GM12878 (cell line): ENCODE data around the gene TP63. TPM values are rescaled to one million over a fixed set of nuclear protein-coding genes. Genes with fewer than 3 reads are reported as not detected.
A peak's percentile ranks its signal among the peaks of the same experiment; 100 is the strongest.

ENCODE experiments used
- ATAC-seq: fragments of 200-7000 bp; cut with Tn5 transposase; 3 replicates; pipeline ENCODE4 v1.9.1; 2020; ENCODE audit warnings: mild to moderate bottlenecking, moderate library complexity
- BruUV-seq: library from RNA; stranded (reverse); fragments of 400-500 nt; replicated peaks from 2 replicates; lab custom pipeline; 2021; lab: Mats Ljungman, UMichigan
- CTCF ChIA-PET: fragments of 300-600 bp; sonication (Branson Sonifier 250); formaldehyde crosslinking; extraction: SDS; loops from one replicate; lab custom pipeline; 2021; ENCODE audit warnings: inconsistent platforms; lab: Yijun Ruan, JAX
- POLR2A ChIA-PET: fragments of 350-600 bp; formaldehyde crosslinking; extraction: SDS; loops from one replicate; lab custom pipeline; 2021; ENCODE audit warnings: inconsistent platforms; lab: Charles Lee
- RAD21 ChIA-PET: fragments of 300-600 bp; sonication (Branson Sonifier 250); formaldehyde crosslinking; loops from one replicate; lab custom pipeline; 2023; ENCODE audit warnings: antibody characterized with exemption; ENCODE audit not compliant: unreplicated experiment; lab: Charles Lee
- SMC1A ChIA-PET: fragments of 300-600 bp; sonication (Branson Sonifier 250); formaldehyde crosslinking; loops from one replicate; lab custom pipeline; 2023; ENCODE audit not compliant: unreplicated experiment, uncharacterized antibody; lab: Charles Lee
- DNase-seq: peaks from one replicate; pipeline ENCODE4 v3.0.0-alpha.2; 2011; ENCODE audit warnings: low read depth, low spot score
- FAIRE-seq: peaks from 3 replicates; lab custom pipeline; 2011; peaks lifted over from hg19 to GRCh38; lab: Jason Lieb, UNC
- H2AFZ ChIP-seq: 2 replicates; pipeline ENCODE4 v1.6.0; 2011; ENCODE audit warnings: low read depth, low read length, control low read depth; ENCODE audit not compliant: control insufficient read depth
- H3K27ac ChIP-seq: 2 replicates; pipeline ENCODE4 v1.5.1; 2011; ENCODE audit warnings: control low read depth; ENCODE audit not compliant: control insufficient read depth, insufficient read depth
- H3K27me3 ChIP-seq, 2 experiments: replicated peaks in 1 of 2; 2 replicates each; pipeline versions ENCODE4 v1.6.0 to v1.6.1; 2011; ENCODE audit warnings: low read length in 1 of 2; ENCODE audit not compliant: control insufficient read depth in 2 of 2, insufficient read depth in 2 of 2
- H3K36me3 ChIP-seq, 2 experiments: 2 replicates each; pipeline ENCODE4 v1.5.1; 2011; ENCODE audit warnings: low read length in 1 of 2; ENCODE audit not compliant: control insufficient read depth in 2 of 2, insufficient read depth in 2 of 2
- H3K4me1 ChIP-seq: 2 replicates; pipeline ENCODE4 v1.6.1; 2011; ENCODE audit warnings: mild to moderate bottlenecking, low read length, moderate library complexity, mixed read lengths; ENCODE audit not compliant: control insufficient read depth, insufficient read depth
- H3K4me2 ChIP-seq: 2 replicates; pipeline ENCODE4 v1.6.0; 2011; ENCODE audit warnings: control low read depth; ENCODE audit not compliant: control insufficient read depth, insufficient read depth
- H3K4me3 ChIP-seq: fragments of 200-600 bp; sonication (generic); 2 replicates; pipeline ENCODE4 v1.5.1; 2016
- H3K79me2 ChIP-seq: 2 replicates; pipeline ENCODE4 v1.6.0; 2011; ENCODE audit warnings: low read length; ENCODE audit not compliant: control insufficient read depth, insufficient read depth
- H3K9ac ChIP-seq: 2 replicates; pipeline ENCODE4 v1.8.0; 2011; ENCODE audit warnings: low read length, control low read depth, mixed read lengths; ENCODE audit not compliant: control insufficient read depth, insufficient read depth
- H3K9me3 ChIP-seq: replicated peaks from 3 replicates; pipeline ENCODE4 v1.5.1; 2011; ENCODE audit warnings: mild to moderate bottlenecking, low read length; ENCODE audit not compliant: control insufficient read depth, insufficient read depth
- H4K20me1 ChIP-seq: 2 replicates; pipeline ENCODE4 v1.6.0; 2011; ENCODE audit not compliant: control insufficient read depth, insufficient read depth
- CREB1 ChIP-seq: IDR thresholded peaks from 2 replicates; pipeline ENCODE4 v1.6.1; 2012; ENCODE audit warnings: low read depth, mild to moderate bottlenecking, inconsistent platforms
- CREM ChIP-seq: IDR thresholded peaks from 2 replicates; pipeline ENCODE4 v1.6.1; 2014; ENCODE audit warnings: antibody characterized with exemption, low read depth
- EED ChIP-seq: sonication (generic); IDR thresholded peaks from 2 replicates; pipeline ENCODE4 v1.6.1; 2016; ENCODE audit warnings: antibody characterized with exemption, low read depth
- MTA2 ChIP-seq: fragments of 450-650 bp; IDR thresholded peaks from 2 replicates; pipeline ENCODE4 v1.6.1; 2016; ENCODE audit warnings: low read depth, mild to moderate bottlenecking, moderate library complexity
- NR2F1 ChIP-seq: fragments of 450-650 bp; conservative IDR thresholded peaks from 2 replicates; pipeline ENCODE4 v1.6.1; 2017; ENCODE audit warnings: mild to moderate bottlenecking
- RAD51 ChIP-seq: fragments of 450-650 bp; IDR thresholded peaks from 2 replicates; pipeline ENCODE4 v1.6.1; 2016; ENCODE audit warnings: moderate library complexity, mild to moderate bottlenecking, inconsistent platforms
- RELA ChIP-seq: fragments of 450-650 bp; IDR thresholded peaks from 2 replicates; pipeline ENCODE4 v1.8.0; 2014; ENCODE audit warnings: borderline replicate concordance; ENCODE audit not compliant: partially characterized antibody
- SMAD1 ChIP-seq: fragments of 450-650 bp; IDR thresholded peaks from 2 replicates; pipeline ENCODE4 v1.6.1; 2018; ENCODE audit warnings: mild to moderate bottlenecking, low read depth; ENCODE audit not compliant: partially characterized antibody
- STAT3 ChIP-seq: IDR thresholded peaks from 2 replicates; pipeline ENCODE4 v1.6.1; 2011; ENCODE audit warnings: low read depth, low read length, improper control_type of control experiment
- TCF12 ChIP-seq: IDR thresholded peaks from 2 replicates; pipeline ENCODE4 v1.6.1; 2011; ENCODE audit warnings: low read depth, mild to moderate bottlenecking, low read length
- YBX1 ChIP-seq: fragments of 450-650 bp; IDR thresholded peaks from 2 replicates; pipeline ENCODE4 v1.6.1; 2016; ENCODE audit warnings: antibody characterized with exemption
- YY1 ChIP-seq: IDR thresholded peaks from 2 replicates; pipeline ENCODE4 v1.6.1; 2011; ENCODE audit warnings: low read depth, mild to moderate bottlenecking, low read length
- in situ Hi-C: fragments of 300-500 bp; cut with MboI; formaldehyde crosslinking; loops from 9 replicates; pipeline ENCODE4 v1.14.3; 2018; ENCODE audit warnings: mixed read lengths
- intact Hi-C: fragments of 100-400 bp; cut with micrococcal nuclease; formaldehyde crosslinking; loops from one replicate; pipeline ENCODE4 v1.14.2; 2022; ENCODE audit not compliant: unreplicated experiment
- polyA plus RNA-seq, 11 experiments: library from polyadenylated mRNA; depleted of rRNA in 4 of 11; unstranded in 6 of 11; stranded (reverse) in 5 of 11; fragments of >200 nt; fragmentation: Nextera tagmentation in 4 of 11; fragmentation: Illumina TruSeq in 1 of 11; extraction: Ambion mirVana in 4 of 11; extraction: Trizol in 1 of 11; gene quantifications; 1 replicate in 1 of 11; 2 replicates in 10 of 11; pipeline versions ENCODE4 v1.2.1 to v1.2.3, GENCODE V29; 2011 to 2016; ENCODE audit warnings: inconsistent platforms in 2 of 11, missing spikeins in 2 of 11, low read depth in 1 of 11
- total RNA-seq, 4 experiments: library from RNA; depleted of rRNA in 3 of 4; stranded (reverse); fragments of >200 nt in 3 of 4; fragmentation: Illumina TruSeq in 1 of 4; extraction: Trizol in 1 of 4; gene quantifications; 2 replicates each; pipeline versions ENCODE4 v1.2.1 to v1.2.3, GENCODE V29; 2013 to 2021
- TF ChIP-seq, protein P1 (sequence below): fragments of 450-650 bp; IDR thresholded peaks from 2 replicates; pipeline ENCODE4 v1.6.1; 2016; ENCODE audit warnings: mild to moderate bottlenecking, moderate library complexity, borderline replicate concordance

Gene TP63
- total and polyA plus RNA-seq, 10 of the 15 experiments (the other 5 are each of a cell fraction or from before 2014, with no cell fraction given), result 1.4 to 10.8 (median 6.2) TPM

GRCh38 chr3:189708375-189708774, 77.2 kb downstream of the TP63 start (continued):
- TF ChIP-seq, protein P1, sequence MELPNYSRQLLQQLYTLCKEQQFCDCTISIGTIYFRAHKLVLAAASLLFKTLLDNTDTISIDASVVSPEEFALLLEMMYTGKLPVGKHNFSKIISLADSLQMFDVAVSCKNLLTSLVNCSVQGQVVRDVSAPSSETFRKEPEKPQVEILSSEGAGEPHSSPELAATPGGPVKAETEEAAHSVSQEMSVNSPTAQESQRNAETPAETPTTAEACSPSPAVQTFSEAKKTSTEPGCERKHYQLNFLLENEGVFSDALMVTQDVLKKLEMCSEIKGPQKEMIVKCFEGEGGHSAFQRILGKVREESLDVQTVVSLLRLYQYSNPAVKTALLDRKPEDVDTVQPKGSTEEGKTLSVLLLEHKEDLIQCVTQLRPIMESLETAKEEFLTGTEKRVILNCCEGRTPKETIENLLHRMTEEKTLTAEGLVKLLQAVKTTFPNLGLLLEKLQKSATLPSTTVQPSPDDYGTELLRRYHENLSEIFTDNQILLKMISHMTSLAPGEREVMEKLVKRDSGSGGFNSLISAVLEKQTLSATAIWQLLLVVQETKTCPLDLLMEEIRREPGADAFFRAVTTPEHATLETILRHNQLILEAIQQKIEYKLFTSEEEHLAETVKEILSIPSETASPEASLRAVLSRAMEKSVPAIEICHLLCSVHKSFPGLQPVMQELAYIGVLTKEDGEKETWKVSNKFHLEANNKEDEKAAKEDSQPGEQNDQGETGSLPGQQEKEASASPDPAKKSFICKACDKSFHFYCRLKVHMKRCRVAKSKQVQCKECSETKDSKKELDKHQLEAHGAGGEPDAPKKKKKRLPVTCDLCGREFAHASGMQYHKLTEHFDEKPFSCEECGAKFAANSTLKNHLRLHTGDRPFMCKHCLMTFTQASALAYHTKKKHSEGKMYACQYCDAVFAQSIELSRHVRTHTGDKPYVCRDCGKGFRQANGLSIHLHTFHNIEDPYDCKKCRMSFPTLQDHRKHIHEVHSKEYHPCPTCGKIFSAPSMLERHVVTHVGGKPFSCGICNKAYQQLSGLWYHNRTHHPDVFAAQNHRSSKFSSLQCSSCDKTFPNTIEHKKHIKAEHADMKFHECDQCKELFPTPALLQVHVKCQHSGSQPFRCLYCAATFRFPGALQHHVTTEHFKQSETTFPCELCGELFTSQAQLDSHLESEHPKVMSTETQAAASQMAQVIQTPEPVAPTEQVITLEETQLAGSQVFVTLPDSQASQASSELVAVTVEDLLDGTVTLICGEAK, result no peak
- TF ChIP-seq SMAD1 (no peak), RAD51 (no peak)

DNA sequence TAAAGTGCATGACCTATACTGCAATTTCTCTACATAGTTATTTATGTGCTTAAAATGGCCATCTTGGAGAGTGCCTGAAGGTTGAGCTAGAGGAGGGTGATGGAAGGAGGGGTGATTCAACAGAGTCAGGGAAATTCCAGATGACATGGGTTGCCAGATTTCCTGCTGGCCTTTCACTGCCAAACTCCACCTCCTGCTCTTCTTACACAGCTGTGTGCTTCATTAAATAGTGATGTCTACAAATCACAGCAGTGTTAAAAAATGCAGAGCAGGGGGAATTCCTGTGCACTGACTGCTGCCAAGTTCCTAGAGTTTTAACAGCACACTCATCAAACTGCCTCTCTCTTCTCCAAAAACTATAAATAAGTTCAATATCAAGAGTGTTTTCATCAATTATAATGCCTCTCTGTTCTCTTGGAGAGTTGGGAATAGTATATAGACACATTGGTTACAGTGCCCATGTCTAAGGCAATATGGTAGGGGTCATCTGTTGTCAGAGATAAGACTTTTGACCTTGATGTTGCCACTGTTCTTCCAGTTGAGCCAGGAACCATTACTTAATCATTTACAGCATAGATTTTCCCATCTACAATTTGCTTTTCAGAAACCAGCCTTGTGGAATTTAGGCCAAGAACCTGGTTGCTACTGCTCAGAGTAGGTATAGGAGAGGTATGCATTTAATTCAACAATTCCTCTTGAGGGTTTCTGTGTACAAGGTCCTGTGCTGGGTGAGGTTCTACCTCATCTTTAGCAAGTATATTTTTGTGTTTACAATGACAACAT, 79.6 kb downstream of the TP63 start:
- in situ Hi-C loops (no loop called here), intact Hi-C loops (no loop called here)
- Histone ChIP-seq H3K27me3 (no peaks in the 10 kb centered on the region), H3K4me1 (peaks cover 30% of the 10 kb centered on the region), H3K79me2 (no peaks in the 10 kb centered on the region), H3K27ac (peak overlapping the region; percentile 40), H3K4me3 (no peak overlapping the region), H3K4me2 (peak overlapping the region; percentile 19; the same call in 1 of the 2 replicates), H4K20me1 (no peaks in the 10 kb centered on the region), H2AFZ (peak overlapping the region; percentile 19), H3K9ac (no peak overlapping the region), H3K9me3 (no peaks in the 10 kb centered on the region; the same call in 2 of the 3 replicates), H3K36me3 (no peaks in the 10 kb centered on the region)
- CTCF ChIA-PET, result interaction anchor here (0.6 to 2.0 kb wide), 4 partner anchors 8 to 237 kb away, joined by 3 to 7 read pairs (median 3); no protein-coding TSS in a partner anchor
- SMC1A ChIA-PET, result interaction anchor here (0.8 to 4.0 kb wide), 14 partner anchors 10 to 316 kb away, joined by 3 to 28 read pairs (median 4); no protein-coding TSS in a partner anchor
- peak; percentile 71 for DNase-seq
- BruUV-seq, result no TSS peak
- peak; percentile 56 for FAIRE-seq
- RAD21 ChIA-PET, result interaction anchor here (0.7 to 1.2 kb wide), 7 partner anchors 9 to 438 kb away, joined by 3 to 5 read pairs (median 3); partner anchors contain the start of gene TP63
- POLR2A ChIA-PET, result no interaction called here
- ATAC-seq, result peak; percentile 84
- TF ChIP-seq NR2F1 (0 out of 2 replicates have a peak, but pooled peaks have one; percentile 11), STAT3 (no peak), CREM (no peak), CREB1 (0 out of 2 replicates have a peak, but pooled peaks have one; percentile 45), RELA (peak; percentile 80), MTA2 (0 out of 2 replicates have a peak, but pooled peaks have one; percentile 22), YBX1 (no peak), YY1 (peak; percentile 57; the same call in 1 of the 2 replicates), TCF12 (0 out of 2 replicates have a peak, but pooled peaks have one; percentile 39), EED (peak; percentile 48; the same call in 1 of the 2 replicates)
- TF ChIP-seq, protein P1, result no peak
